Medulla oblongata (tissue), 1 donor: ENCODE measurements around the gene XAGE1A.
"Not testable (repeated sequence)": the region's sequence is repeated elsewhere in the genome, so short reads cannot be mapped to it uniquely, and the experiment has no call there.

Experiments used
- DNase-seq: peaks from one replicate; pipeline ENCODE4 v3.0.0-alpha.2; 2015; ENCODE audit errors: extremely low spot score

The XAGE1A gene

DNA sequence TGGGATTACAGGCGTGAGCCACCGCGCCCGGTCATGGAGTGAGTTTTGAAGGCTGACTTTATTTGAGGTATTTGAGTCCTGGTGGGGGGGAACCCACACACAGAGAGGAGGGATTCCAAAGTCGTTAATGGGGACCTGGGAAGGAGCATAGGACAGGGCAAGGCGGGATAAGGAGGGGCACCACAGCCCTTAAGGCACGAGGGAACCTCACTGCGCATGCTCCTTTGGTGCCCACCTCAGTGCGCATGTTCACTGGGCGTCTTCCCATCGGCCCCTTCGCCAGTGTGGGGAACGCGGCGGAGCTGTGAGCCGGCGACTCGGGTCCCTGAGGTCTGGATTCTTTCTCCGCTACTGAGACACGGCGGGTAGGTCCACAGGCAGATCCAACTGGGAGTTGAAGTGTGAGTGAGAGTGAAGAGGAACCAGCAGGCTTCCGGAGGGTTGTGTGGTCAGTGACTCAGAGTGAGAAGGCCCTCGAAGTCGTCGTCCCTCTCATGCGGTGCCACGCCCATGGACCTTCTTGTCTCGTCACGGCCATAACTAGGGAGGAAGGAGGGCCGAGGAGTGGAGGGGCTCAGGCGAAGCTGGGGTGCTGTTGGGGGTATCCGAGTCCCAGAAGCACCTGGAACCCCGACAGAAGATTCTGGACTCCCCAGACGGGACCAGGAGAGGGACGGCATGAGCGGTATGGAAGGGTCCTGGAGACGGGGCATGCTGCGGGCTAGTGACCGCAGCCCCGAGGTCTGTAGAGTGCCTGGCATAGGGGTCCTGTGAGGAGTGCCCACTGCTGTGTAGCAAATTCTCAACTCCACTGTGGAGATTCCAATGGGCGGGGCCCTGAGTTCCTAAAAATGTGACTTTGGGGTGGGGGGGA, at the start of gene XAGE1A:
XAGE1A (plus strand) TSS at position 264 of the 874 bp plus-strand sequence. CDS start 1,554 bp downstream, outside the sequence.
- DNase-seq: not testable (repeated sequence)

DNA sequence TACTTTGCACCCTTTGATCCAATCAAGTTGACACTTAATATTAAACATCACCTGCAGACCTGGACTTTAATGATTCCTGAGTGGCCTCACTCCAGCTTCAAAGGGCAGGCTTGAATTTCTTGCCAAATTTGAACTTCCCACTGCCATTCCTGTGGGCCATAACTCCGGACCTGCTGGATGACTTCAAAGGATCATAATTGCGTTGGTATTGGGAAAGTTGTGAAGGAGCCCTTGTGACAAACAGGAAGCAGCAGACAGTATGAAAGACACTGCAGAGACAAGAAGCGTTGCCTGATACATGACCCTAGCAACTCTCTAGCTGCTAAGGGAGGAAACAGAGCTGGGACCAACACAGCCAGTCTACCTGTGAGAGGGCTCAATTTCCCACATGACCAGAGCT, 43.6 kb upstream of the XAGE1A start:
- DNase-seq: not testable (repeated sequence)

- not testable (repeated sequence) for DNase-seq
These were observed 24.3 kb upstream of the XAGE1A start for GRCh38 chrX:52471301-52471700.

DNA sequence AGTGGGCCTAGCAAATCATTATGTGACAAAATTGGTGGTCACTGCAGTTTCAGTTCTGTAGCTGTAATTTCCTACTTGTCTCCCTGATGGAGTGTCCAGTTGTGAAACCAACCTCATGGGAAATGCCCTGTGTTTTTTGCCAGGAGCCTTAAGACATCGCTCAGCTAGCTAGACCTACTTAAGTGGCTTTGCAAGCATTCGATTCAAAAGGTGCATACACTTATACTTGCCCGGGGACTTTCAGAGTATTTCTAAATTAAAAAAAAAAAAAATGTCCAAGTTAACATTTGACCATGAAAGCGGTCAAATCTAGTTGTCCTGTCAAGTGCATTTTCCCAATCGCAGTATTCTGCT, 788 bp downstream of the XAGE1A start:
- not testable (repeated sequence) for DNase-seq

GRCh38 chrX:52501362-52501761, 5.8 kb downstream of the XAGE1A start:
- DNase-seq: not testable (repeated sequence)

- DNase-seq: no peak
These were observed 8.9 kb downstream of the XAGE1A start for GRCh38 chrX:52504551-52504950.

- no peak for DNase-seq
These were observed 11.7 kb downstream of the XAGE1A start for GRCh38 chrX:52507331-52507730.

DNA sequence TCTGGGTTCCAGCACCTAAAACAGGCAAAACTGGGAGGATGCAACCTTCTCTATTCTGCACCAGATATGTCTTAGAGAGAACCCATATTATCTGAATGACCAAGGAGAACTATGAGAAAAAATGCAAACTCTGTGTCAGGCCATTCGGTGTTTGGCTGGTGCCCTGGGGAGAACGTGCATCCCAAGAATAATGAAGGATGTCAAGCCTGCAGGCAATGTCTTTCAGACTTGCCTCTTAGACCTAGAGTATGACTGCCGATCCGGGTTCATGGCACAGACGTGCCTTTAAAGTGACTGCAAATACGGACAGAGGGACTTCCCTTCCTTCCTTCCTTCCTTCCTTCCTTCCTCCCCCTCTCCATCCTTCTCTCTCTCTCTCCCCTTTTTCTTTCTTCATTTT, 14.3 kb downstream of the XAGE1A start:
- DNase-seq: no peak

DNA sequence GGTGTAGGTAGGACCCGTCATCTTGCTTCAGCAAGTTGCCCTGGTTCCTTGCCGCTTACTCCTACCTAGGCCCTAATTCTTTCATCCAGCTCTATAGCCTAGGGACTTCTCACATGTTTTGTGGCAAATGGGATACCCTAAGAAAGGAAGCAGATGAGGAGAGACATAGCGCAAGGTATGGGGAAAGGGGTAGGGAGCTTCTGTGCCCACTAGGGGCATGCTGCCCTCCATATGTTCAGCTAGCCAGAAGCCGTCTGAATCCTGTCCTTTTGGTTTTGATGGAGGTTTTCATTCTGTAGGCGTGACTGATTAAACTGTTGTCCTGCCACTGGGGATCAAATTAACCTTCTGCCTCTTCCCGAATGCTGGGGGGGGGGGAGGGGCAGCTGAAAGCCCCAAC, 15.5 kb downstream of the XAGE1A start:
- DNase-seq: not testable (repeated sequence)

- DNase-seq: not testable (repeated sequence)
These were observed 20.7 kb downstream of the XAGE1A start for GRCh38 chrX:52516110-52516986.

DNA sequence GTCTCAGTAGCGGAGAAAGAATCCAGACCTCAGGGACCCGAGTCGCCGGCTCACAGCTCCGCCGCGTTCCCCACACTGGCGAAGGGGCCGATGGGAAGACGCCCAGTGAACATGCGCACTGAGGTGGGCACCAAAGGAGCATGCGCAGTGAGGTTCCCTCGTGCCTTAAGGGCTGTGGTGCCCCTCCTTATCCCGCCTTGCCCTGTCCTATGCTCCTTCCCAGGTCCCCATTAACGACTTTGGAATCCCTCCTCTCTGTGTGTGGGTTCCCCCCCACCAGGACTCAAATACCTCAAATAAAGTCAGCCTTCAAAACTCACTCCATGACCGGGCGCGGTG, 21.3 kb downstream of the XAGE1A start, which contains the start of gene XAGE1B:
XAGE1B (minus strand) TSS at position 77 of the 339 bp plus-strand sequence. CDS start 1,536 bp downstream, outside the sequence.
- DNase-seq: not testable (repeated sequence)

- DNase-seq: not testable (repeated sequence)
These were observed 45.4 kb downstream of the XAGE1A start for GRCh38 chrX:52541051-52541450.

GRCh38 chrX:52542311-52542710, 46.7 kb downstream of the XAGE1A start:
- no peak for DNase-seq

DNA sequence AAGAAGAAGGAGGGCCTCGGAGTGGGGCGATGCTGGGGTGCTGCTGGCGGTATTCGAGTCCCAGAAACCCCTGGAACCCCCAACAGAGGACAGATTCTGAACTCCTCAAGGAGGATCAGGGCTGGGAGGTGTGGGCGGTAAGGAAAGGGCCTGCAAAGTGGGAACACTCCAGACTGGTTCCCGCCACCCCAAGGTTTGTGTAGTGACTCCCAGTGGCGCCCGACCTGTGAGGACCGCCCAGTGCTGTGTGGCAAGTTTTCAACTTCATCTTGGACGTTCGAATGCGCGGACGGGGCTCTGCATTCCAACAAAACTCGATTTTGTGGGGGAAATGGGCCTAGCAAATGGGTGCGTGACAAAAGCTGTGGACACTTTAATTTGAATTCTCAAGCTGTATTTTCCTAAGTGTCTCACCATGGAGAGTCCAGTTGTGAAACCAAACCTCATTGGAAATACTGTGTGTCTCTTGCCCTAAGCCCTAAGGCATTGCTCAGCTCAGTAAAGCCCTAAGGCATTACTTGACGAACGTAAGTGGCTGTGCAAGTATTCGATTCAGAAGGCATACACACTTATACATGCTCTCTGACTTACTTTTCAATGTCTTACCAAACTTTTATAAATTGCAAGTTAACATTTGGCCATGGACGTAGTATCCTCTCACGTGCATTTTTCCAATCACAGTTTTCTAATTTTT, 48.7 kb downstream of the XAGE1A start:
- no peak for DNase-seq

- not testable (repeated sequence) for DNase-seq
These were observed 53.2 kb downstream of the XAGE1A start for GRCh38 chrX:52548769-52549168.
